Upper lobe of left lung (tissue), 6 donors: Measurements from ENCODE around the gene LLGL1. TPM values are rescaled to one million over a fixed set of nuclear protein-coding genes. Genes with fewer than 3 reads are reported as not detected.
A peak's percentile ranks its signal among the peaks of the same experiment; 100 is the strongest.

Experiments
- ATAC-seq, 2 donors: fragments of 200-7000 bp; cut with Tn5 transposase; one replicate each; pipeline ENCODE4 v1.9.1; 2022; ENCODE audit warnings: mild to moderate bottlenecking in 2 of 2, moderate library complexity in 2 of 2; ENCODE audit not compliant: low FRiP score in 2 of 2
- DNase-seq, 2 donors: peaks; one replicate each; pipeline ENCODE4 v3.0.0-alpha.2; 2019 to 2020
- H3K27ac ChIP-seq, 4 donors: fragments of 200-600 bp; sonication (generic); one replicate each; pipeline ENCODE4 v1.5.1; 2016 to 2019
- H3K27me3 ChIP-seq, 4 donors: fragments of 200-600 bp; sonication (generic); one replicate each; pipeline ENCODE4 v1.5.1; 2017 to 2019
- H3K36me3 ChIP-seq, 4 donors: fragments of 200-600 bp; sonication (generic); one replicate each; pipeline ENCODE4 v1.5.1; 2016 to 2019
- H3K4me1 ChIP-seq, 4 donors: fragments of 200-600 bp; sonication (generic); one replicate each; pipeline ENCODE4 v1.5.1; 2018 to 2019
- H3K4me3 ChIP-seq, 4 donors: fragments of 200-600 bp; sonication (generic); one replicate each; pipeline ENCODE4 v1.5.1; 2017 to 2019; ENCODE audit warnings: mild to moderate bottlenecking in 2 of 4, moderate library complexity in 1 of 4
- H3K9me3 ChIP-seq, 4 donors: fragments of 200-600 bp; sonication (generic); one replicate each; pipeline ENCODE4 v1.5.1; 2018 to 2019
- EP300 ChIP-seq, 4 donors: sonication (generic); formaldehyde crosslinking; IDR thresholded peaks; one replicate each; pipeline ENCODE4 v1.5.1; 2017; ENCODE audit warnings: antibody characterized with exemption in 4 of 4, control low read depth in 2 of 4
- POLR2A ChIP-seq, 4 donors: fragments of 450-650 bp; IDR thresholded peaks; one replicate each; pipeline ENCODE4 v1.5.1; 2016 to 2017; ENCODE audit warnings: antibody characterized with exemption in 4 of 4, mild to moderate bottlenecking in 2 of 4
- POLR2AphosphoS5 ChIP-seq, 2 donors: sonication (generic); formaldehyde crosslinking; IDR thresholded peaks; one replicate each; pipeline ENCODE4 v1.5.1; 2017; ENCODE audit warnings: antibody characterized with exemption in 2 of 2
- WGBS, 2 donors: methylation state at CpG; one replicate each; pipeline ENCODE4 v1.1.5; 2017 to 2018; 5-methylcytosine and 5-hydroxymethylcytosine counted together
- total RNA-seq, 6 donors: library from RNA; depleted of rRNA in 4 of 6; stranded (reverse); fragments of >200 nt in 4 of 6; gene quantifications; one replicate each; pipeline versions ENCODE4 v1.1.0 to v1.2.1, GENCODE V29; 2016 to 2021
- TF ChIP-seq, protein P1 (sequence below), 6 experiments: fragments of 450-650 bp in 4 of 6; fragments of 200-600 bp in 2 of 6; sonication (generic) in 2 of 6; IDR thresholded peaks; one replicate each; pipeline ENCODE4 v1.5.1; 2016 to 2019; ENCODE audit warnings: antibody characterized with exemption in 6 of 6
- donor health status: DM: no; HTN: no; CAD: no; lungs with moderate emphysema.
- donor health status: DM: no; HTN: yes; CAD: no; lungs with severe emphysema.

Gene LLGL1
- total RNA-seq, 6 donors from 2014 or later, result 9.8 to 16.4 (median 13.8) TPM

- peaks cover 19 to 98% (median 89%) of the 10 kb centered on the region in 4 donors for H3K36me3 ChIP-seq
Measured at GRCh38 chr17:18247613-18248001, 22.2 kb downstream of the LLGL1 start.

GRCh38 chr17:18248300-18248731 is 22.9 kb downstream of the LLGL1 start:
- Histone ChIP-seq H3K36me3 (peaks cover 26 to 98% (median 92%) of the 10 kb centered on the region in 4 donors), H3K4me1 (peaks cover 4 to 23% (median 15%) of the 10 kb centered on the region in 4 donors), H3K27me3 (no peaks in the 10 kb centered on the region), H3K4me3 (no peak overlapping the region), H3K27ac (peak overlapping the region in 3 of 4 donors; percentile 21 to 44 (median 32)), H3K9me3 (no peaks in the 10 kb centered on the region)
- peak in 1 of 2 donors; percentile 58 for DNase-seq
- WGBS, 2 donors, result 33 to 34% methylated on average over 9 of the region's 9 CpGs
- TF ChIP-seq EP300 (IDR thresholded peaks at IDR 0.05), result no peak
- TF ChIP-seq, protein P1, sequence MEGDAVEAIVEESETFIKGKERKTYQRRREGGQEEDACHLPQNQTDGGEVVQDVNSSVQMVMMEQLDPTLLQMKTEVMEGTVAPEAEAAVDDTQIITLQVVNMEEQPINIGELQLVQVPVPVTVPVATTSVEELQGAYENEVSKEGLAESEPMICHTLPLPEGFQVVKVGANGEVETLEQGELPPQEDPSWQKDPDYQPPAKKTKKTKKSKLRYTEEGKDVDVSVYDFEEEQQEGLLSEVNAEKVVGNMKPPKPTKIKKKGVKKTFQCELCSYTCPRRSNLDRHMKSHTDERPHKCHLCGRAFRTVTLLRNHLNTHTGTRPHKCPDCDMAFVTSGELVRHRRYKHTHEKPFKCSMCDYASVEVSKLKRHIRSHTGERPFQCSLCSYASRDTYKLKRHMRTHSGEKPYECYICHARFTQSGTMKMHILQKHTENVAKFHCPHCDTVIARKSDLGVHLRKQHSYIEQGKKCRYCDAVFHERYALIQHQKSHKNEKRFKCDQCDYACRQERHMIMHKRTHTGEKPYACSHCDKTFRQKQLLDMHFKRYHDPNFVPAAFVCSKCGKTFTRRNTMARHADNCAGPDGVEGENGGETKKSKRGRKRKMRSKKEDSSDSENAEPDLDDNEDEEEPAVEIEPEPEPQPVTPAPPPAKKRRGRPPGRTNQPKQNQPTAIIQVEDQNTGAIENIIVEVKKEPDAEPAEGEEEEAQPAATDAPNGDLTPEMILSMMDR (IDR thresholded peaks at IDR 0.05), result peak; percentile 33 to 74 (median 54)
- ATAC-seq, result peak; percentile 64 to 74

More at GRCh38 chr17:18247613-18248001, 22.2 kb downstream of the LLGL1 start:
- DNase-seq (peak in 1 of 2 donors; percentile 86), ATAC-seq (no peak)
- Histone ChIP-seq H3K27ac (peak overlapping the region in 3 of 4 donors; percentile 21 to 44 (median 32)), H3K9me3 (no peaks in the 10 kb centered on the region), H3K27me3 (no peaks in the 10 kb centered on the region), H3K4me1 (peaks cover 4 to 23% (median 15%) of the 10 kb centered on the region in 4 donors), H3K4me3 (no peak overlapping the region)
- 85 to 90% methylated on average over 16 to 30 of the region's 30 CpGs for WGBS, 2 donors
- TF ChIP-seq POLR2AphosphoS5 (IDR thresholded peaks at IDR 0.05) (no peak), EP300 (IDR thresholded peaks at IDR 0.05) (no peak), POLR2A (IDR thresholded peaks at IDR 0.05) (no peak)
- TF ChIP-seq, protein P1 (IDR thresholded peaks at IDR 0.05), result no peak

GRCh38 chr17:18248811-18249210 is 23.4 kb downstream of the LLGL1 start:
- peaks cover 26 to 98% (median 93%) of the 10 kb centered on the region in 4 donors for H3K36me3 ChIP-seq
- no peak for TF ChIP-seq POLR2A (IDR thresholded peaks at IDR 0.05)
- TF ChIP-seq POLR2AphosphoS5 (IDR thresholded peaks at IDR 0.05), result no peak
- no peak for TF ChIP-seq EP300 (IDR thresholded peaks at IDR 0.05)
- TF ChIP-seq, protein P1 (IDR thresholded peaks at IDR 0.05), result no peak
- DNase-seq, result no peak
- no peaks in the 10 kb centered on the region for H3K27me3 ChIP-seq
- peaks cover 4 to 23% (median 15%) of the 10 kb centered on the region in 4 donors for H3K4me1 ChIP-seq
- no peak for ATAC-seq
- no peaks in the 10 kb centered on the region for H3K9me3 ChIP-seq
- WGBS, 2 donors, result 83 to 85% methylated on average over 5 to 7 of the region's 7 CpGs
- H3K4me3 ChIP-seq, result no peak overlapping the region
- H3K27ac ChIP-seq, result peak overlapping the region in 3 of 4 donors; percentile 21 to 42 (median 32)

DNA sequence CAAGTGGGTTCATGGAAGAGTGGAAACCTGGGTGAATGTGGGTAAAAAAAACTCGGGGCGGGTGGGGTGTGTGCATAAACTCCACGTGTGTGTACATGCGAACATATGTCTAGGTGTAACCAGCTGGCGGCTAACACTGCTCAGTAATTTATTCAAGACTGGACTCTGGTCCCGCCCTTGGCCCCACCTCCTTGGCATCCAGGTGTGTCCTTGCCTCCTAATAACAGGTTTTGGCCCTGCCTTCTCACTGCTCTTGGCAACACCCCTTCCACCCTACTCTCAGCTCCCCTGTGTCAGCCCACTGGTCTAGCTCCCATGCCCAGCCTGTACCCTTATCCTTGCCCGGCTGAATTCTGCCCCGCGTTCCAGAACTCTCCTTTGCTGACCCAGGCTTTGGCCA is 24.8 kb downstream of the LLGL1 start:
- Histone ChIP-seq H3K4me1 (peaks cover 4 to 23% (median 15%) of the 10 kb centered on the region in 4 donors), H3K9me3 (no peaks in the 10 kb centered on the region), H3K4me3 (no peak overlapping the region), H3K36me3 (peaks cover 36 to 99% (median 97%) of the 10 kb centered on the region in 4 donors), H3K27me3 (no peaks in the 10 kb centered on the region), H3K27ac (no peak overlapping the region)
- 80 to 84% methylated on average over 9 of the region's 9 CpGs for WGBS, 2 donors
- DNase-seq (no peak), ATAC-seq (no peak)
- TF ChIP-seq, protein P1 (IDR thresholded peaks at IDR 0.05), result no peak
- TF ChIP-seq POLR2A (IDR thresholded peaks at IDR 0.05) (no peak), POLR2AphosphoS5 (IDR thresholded peaks at IDR 0.05) (no peak), EP300 (IDR thresholded peaks at IDR 0.05) (no peak)

DNA sequence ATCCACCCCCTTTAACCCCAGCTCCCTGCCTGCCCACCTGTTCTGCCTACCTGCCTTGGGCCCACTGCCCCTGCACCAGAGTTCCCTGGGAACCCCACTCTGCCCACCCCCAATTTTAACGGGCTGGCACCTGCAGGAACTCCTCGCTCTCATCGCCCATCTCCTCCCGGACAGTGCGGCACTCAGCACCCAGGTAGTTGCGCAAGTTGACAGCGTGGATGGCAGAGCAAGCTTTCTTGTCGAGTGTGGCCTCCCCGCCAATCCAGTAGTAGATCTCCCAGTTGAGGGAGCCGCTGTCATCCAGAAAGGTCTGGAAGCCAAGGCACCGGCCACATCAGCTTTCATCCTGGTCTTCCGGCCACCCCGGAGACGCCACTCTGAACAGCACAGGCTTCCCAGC is 25.3 kb downstream of the LLGL1 start:
- Histone ChIP-seq H3K27me3 (no peaks in the 10 kb centered on the region), H3K36me3 (peaks cover 32 to 99% (median 97%) of the 10 kb centered on the region in 4 donors), H3K27ac (no peak overlapping the region), H3K9me3 (no peaks in the 10 kb centered on the region), H3K4me3 (no peak overlapping the region), H3K4me1 (peaks cover 4 to 23% (median 15%) of the 10 kb centered on the region in 4 donors)
- TF ChIP-seq, protein P1 (IDR thresholded peaks at IDR 0.05), result no peak
- TF ChIP-seq POLR2AphosphoS5 (IDR thresholded peaks at IDR 0.05) (no peak), POLR2A (IDR thresholded peaks at IDR 0.05) (no peak), EP300 (IDR thresholded peaks at IDR 0.05) (no peak)
- WGBS, 2 donors, result 94 to 95% methylated on average over 7 to 14 of the region's 14 CpGs
- no peak for ATAC-seq
- no peak for DNase-seq
